LNCaP clone FGC (cell line): ENCODE results near the gene SLC25A46.
"Not testable (repeated sequence)": the region's sequence is repeated elsewhere in the genome, so short reads cannot be mapped to it uniquely, and the experiment has no call there.

ENCODE experiments used
- DNase-seq: peaks from one replicate; pipeline ENCODE4 v3.0.0-alpha.2; 2011; ENCODE audit warnings: low read depth
- H3K4me3 ChIP-seq: 2 replicates; pipeline ENCODE4 v1.5.1; 2011; ENCODE audit warnings: mild to moderate bottlenecking, low read depth, low read length, control low read depth
- TF ChIP-seq, protein P1 (sequence below): IDR thresholded peaks from 2 replicates; pipeline ENCODE4 v1.5.1; 2012; ENCODE audit warnings: mild to moderate bottlenecking; ENCODE audit not compliant: control insufficient read depth, insufficient read depth; ENCODE audit errors: extremely low read depth

SLC25A46 gene

DNA sequence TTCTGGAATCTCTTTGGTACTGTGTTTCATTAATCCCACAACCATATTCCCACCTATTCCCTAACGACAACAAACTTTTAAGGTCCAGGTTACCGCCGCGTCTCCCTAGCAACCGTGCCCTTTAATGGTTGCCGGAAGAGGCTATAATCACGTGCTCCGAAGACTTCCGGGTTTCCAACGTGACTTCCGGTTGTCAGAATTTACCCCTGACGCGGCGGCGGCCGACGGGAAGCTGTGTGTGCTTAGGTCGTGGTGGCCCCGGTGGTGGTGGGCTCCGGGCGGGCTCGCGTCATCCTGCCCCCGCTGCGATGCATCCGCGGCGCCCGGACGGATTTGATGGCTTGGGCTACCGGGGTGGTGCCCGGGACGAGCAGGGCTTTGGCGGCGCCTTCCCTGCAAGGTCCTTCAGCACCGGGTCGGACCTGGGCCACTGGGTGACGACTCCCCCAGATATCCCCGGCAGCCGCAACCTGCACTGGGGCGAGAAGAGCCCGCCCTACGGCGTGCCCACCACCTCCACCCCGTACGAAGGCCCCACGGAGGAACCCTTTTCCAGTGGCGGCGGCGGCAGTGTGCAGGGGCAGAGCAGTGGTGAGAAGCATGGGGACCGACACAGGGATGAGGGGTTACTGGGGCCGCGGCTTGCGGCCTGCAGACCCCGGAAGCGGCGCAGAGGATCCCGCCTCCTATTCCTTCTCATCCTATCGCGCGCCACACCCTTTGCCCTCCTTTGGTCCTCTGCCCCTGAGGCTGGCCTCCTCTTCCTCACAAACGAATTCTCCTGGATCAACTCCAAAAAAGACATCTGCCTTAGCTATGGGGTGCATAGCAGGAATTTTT is at the start of gene SLC25A46:
SLC25A46 (plus strand) TSS at position 196 of the 840 bp plus-strand sequence; CDS start at position 309, 113 bp downstream.
- H3K4me3 ChIP-seq: peak within 1 kb of the TSS; percentile 90
- TF ChIP-seq, protein P1, sequence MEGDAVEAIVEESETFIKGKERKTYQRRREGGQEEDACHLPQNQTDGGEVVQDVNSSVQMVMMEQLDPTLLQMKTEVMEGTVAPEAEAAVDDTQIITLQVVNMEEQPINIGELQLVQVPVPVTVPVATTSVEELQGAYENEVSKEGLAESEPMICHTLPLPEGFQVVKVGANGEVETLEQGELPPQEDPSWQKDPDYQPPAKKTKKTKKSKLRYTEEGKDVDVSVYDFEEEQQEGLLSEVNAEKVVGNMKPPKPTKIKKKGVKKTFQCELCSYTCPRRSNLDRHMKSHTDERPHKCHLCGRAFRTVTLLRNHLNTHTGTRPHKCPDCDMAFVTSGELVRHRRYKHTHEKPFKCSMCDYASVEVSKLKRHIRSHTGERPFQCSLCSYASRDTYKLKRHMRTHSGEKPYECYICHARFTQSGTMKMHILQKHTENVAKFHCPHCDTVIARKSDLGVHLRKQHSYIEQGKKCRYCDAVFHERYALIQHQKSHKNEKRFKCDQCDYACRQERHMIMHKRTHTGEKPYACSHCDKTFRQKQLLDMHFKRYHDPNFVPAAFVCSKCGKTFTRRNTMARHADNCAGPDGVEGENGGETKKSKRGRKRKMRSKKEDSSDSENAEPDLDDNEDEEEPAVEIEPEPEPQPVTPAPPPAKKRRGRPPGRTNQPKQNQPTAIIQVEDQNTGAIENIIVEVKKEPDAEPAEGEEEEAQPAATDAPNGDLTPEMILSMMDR: no peak
- peak; percentile 64 for DNase-seq

DNA sequence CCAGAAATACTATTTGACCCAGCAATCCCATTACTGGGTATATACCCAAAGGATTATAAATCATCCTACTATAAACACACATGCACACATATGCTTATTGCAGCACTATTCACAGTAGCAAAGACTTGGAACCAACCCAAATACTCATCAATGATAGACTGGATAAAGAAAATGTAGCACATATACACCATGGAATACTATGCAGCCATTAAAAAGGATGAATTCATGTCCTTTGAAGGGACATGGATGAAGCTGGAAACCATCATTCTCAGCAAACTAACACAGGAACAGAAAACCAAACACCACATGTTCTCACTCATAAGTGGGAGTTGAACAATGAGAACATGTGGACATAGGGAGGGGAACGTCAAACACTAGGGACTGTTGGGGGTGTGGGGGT is 48.2 kb upstream of the SLC25A46 start:
- not testable (repeated sequence) for DNase-seq, H3K4me3 ChIP-seq

DNA sequence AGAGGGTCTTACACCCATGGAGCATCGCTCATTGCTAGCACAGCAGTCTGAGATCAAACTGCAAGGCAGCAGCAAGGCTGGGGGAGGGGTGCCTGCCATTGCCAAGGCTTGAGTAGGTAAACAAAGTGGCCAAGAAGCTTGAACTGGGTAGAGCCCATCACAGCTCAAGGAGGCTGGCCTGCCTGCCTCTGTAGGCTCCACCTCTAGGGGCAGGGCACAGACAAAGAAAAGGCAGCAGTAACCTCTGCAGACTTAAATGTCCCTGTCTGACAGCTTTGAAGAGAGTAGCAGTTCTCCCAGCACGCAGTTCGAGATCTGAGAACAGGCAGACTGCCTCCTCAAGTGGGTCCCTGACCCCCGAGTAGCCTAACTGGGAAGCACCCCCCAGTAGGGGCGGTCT is 46.1 kb upstream of the SLC25A46 start:
- DNase-seq: not testable (repeated sequence)

DNA sequence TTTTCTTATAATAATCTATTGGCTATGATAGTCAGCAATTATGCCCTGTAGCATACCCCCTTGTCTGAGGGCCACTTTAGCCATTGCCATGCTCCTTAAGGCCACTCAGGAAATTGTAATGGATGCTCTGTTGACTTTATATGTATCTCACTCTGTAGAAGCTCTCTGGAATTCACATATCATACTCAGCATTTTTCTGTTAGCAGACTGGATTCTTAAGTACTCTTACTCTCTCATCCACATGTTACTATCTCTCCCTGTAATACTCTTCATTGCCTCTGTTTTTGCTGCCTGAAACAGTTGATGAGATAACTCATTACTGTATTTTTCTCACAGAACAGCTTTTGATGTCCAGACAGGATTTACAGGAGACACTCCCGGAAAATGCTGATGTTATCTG is 36.5 kb upstream of the SLC25A46 start:
- no peak for DNase-seq
- TF ChIP-seq, protein P1: no peak
- H3K4me3 ChIP-seq: no peak overlapping the region

More for the DNA sequence above, 46.1 kb upstream of the SLC25A46 start:
- H3K4me3 ChIP-seq: not testable (repeated sequence)

DNA sequence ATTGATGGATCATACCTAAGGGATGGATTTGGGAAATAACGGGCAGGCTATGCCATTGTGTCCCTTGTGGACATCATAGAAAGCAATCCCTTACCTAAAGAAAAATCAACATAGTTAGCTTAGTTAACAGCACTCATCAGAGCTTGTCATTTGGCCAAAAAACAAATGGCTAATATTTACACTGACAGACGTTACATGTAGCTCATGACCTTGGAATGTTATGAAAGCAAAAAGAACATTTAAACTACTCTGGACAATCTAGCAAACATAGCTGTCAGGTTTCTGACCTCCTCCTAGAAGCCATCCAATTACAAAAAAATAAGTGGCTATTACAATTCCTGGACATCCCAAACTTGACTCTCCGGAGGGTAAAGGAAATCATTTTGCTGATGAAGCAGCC is 36.1 kb upstream of the SLC25A46 start:
- peak; percentile 54 for DNase-seq
- H3K4me3 ChIP-seq: no peak overlapping the region
- TF ChIP-seq, protein P1: no peak

GRCh38 chr5:110703481-110703880 is 35.3 kb upstream of the SLC25A46 start:
- TF ChIP-seq, protein P1: no peak
- peak; percentile 11 for DNase-seq
- no peak overlapping the region for H3K4me3 ChIP-seq

DNA sequence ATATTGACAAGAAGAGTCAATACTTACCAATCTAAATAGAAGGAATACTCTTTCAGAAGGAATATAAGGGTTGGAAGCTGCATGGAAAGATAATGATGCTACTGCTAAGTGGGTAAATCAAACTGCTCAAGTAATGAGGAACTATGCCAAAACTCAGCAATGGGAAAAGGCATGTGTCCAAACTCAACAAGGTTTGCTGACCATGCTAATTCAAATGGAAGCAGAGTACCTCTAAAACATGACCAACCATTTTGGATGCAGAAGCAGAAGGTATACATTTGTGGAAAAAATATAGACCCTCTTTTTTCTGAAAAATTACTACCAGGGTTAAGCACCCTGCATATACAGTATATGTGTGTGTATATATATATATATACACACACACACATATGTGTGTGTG is 33.5 kb upstream of the SLC25A46 start:
- TF ChIP-seq, protein P1: no peak

DNA sequence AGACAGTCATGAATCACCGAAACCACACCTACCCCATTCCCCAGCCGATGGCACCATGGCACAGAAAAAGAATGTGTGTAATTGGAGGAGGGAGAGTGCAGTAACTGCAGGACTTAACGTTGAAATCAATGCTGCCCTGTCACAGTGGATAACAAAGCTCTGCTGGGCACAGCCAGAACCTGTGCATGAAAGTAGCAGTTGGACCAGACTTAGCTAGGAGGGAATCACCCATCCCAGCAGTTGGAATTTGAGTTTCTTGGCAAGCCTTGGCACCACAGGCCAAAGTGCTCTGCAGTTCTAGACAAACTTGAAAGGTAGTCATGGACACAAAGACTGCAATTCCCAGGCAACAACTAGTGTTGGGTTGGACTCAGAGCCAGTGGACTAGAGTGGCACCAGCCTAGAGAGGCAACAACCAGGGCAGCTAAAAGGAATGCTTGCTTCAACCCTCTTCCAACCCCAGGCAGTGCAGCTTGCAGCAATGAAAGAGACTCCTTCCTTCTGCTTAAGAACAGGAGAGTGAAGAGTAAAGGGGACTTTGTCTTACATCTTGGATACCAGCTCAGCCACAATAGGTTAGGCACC is 31.5 kb upstream of the SLC25A46 start:
- TF ChIP-seq, protein P1: no peak
- DNase-seq: no peak
- no peak overlapping the region for H3K4me3 ChIP-seq

More for the DNA sequence above, 33.5 kb upstream of the SLC25A46 start:
- DNase-seq: no peak
- H3K4me3 ChIP-seq: no peak overlapping the region
